Activated CD4-positive, alpha-beta T cell treated with anti-CD3 and anti-CD28 coated beads, Interleukin-2, amount 10 ng/mL, durations not matched to agents 7 days and 5 days (primary cell): Measurements from ENCODE around the gene ELK3. TPM values are rescaled to one million over a fixed set of nuclear protein-coding genes. Genes with fewer than 3 reads are reported as not detected.

Source experiments
- CTCF ChIA-PET: fragments of 350-600 bp; sonication (Branson Sonifier 250); formaldehyde crosslinking; loops from one replicate; lab custom pipeline; 2021; ENCODE audit warnings: antibody characterized with exemption; lab: Charles Lee
- POLR2A ChIA-PET: fragments of 350-600 bp; sonication (Branson Sonifier 250); formaldehyde crosslinking; loops from one replicate; lab custom pipeline; 2021; ENCODE audit warnings: antibody characterized with exemption; lab: Charles Lee
- DNase-seq: peaks from one replicate; pipeline ENCODE4 v3.0.0-alpha.2; 2020
- H3K27ac Mint-ChIP-seq: one replicate; pipeline ENCODE4 v1.8.0; 2021; ENCODE audit warnings: mild to moderate bottlenecking, moderate library complexity, mixed read lengths
- H3K27me3 Mint-ChIP-seq: one replicate; pipeline ENCODE4 v1.8.0; 2021; ENCODE audit warnings: mixed read lengths
- H3K36me3 Mint-ChIP-seq: one replicate; pipeline ENCODE4 v1.8.0; 2021; ENCODE audit warnings: low read depth, mixed read lengths
- H3K4me1 Mint-ChIP-seq: one replicate; pipeline ENCODE4 v1.8.0; 2021; ENCODE audit warnings: mixed read lengths
- H3K4me3 Mint-ChIP-seq: one replicate; pipeline ENCODE4 v1.8.0; 2021; ENCODE audit warnings: mild to moderate bottlenecking, moderate library complexity, mixed read lengths
- H3K9me3 Mint-ChIP-seq: one replicate; pipeline ENCODE4 v1.8.0; 2021; ENCODE audit warnings: mixed read lengths
- total RNA-seq, 2 experiments: library from RNA; stranded (reverse); gene quantifications; one replicate each; pipeline ENCODE4 v1.2.3, GENCODE V29; 2021

Gene ELK3
- total RNA-seq, 2 experiments from 2014 or later, result 27.3 to 33.9 TPM

- peaks cover 34% of the 10 kb centered on the region for H3K36me3 Mint-ChIP-seq
- H3K9me3 Mint-ChIP-seq, result no peaks in the 10 kb centered on the region
- no peak overlapping the region for H3K27ac Mint-ChIP-seq
- DNase-seq, result no peak
- H3K27me3 Mint-ChIP-seq, result no peaks in the 10 kb centered on the region
- ChIA-PET POLR2A (no interaction called here), CTCF (interaction anchor here (1.0 to 3.1 kb wide), 5 partner anchors 11 to 53 kb away, joined by 3 to 9 read pairs (median 5); no protein-coding TSS in a partner anchor)
- H3K4me3 Mint-ChIP-seq, result no peak overlapping the region
- H3K4me1 Mint-ChIP-seq, result peaks cover 3% of the 10 kb centered on the region
Measured at GRCh38 chr12:96257550-96258103, 63.5 kb downstream of the ELK3 start.

GRCh38 chr12:96258104-96258961, 64.2 kb downstream of the ELK3 start:
- DNase-seq, result peak; percentile 35
- ChIA-PET POLR2A (no interaction called here), CTCF (interaction anchor here (1.0 to 3.1 kb wide), 5 partner anchors 10 to 54 kb away, joined by 3 to 9 read pairs (median 5); no protein-coding TSS in a partner anchor)
- no peaks in the 10 kb centered on the region for H3K9me3 Mint-ChIP-seq
- peaks cover 35% of the 10 kb centered on the region for H3K36me3 Mint-ChIP-seq
- peaks cover 3% of the 10 kb centered on the region for H3K4me1 Mint-ChIP-seq
- H3K4me3 Mint-ChIP-seq, result no peak overlapping the region
- no peaks in the 10 kb centered on the region for H3K27me3 Mint-ChIP-seq
- no peak overlapping the region for H3K27ac Mint-ChIP-seq

- Mint-ChIP-seq H3K27me3 (no peaks in the 10 kb centered on the region), H3K9me3 (no peaks in the 10 kb centered on the region), H3K36me3 (peaks cover 42% of the 10 kb centered on the region), H3K27ac (no peak overlapping the region), H3K4me3 (no peak overlapping the region), H3K4me1 (peaks cover 3% of the 10 kb centered on the region)
- DNase-seq, result no peak
- ChIA-PET POLR2A (no interaction called here), CTCF (interaction anchor here (0.8 to 2.0 kb wide), 3 partner anchors 8 to 140 kb away, joined by 3 to 6 read pairs (median 3); partner anchors contain the start of gene CDK17)
Measured at GRCh38 chr12:96260231-96260630, 66.1 kb downstream of the ELK3 start.

GRCh38 chr12:96260644-96261043, 66.5 kb downstream of the ELK3 start:
- no peaks in the 10 kb centered on the region for H3K27me3 Mint-ChIP-seq
- ChIA-PET POLR2A (no interaction called here), CTCF (interaction anchor here (1.0 to 2.0 kb wide), 3 partner anchors 8 to 139 kb away, joined by 3 to 6 read pairs (median 4); partner anchors contain the start of gene CDK17)
- peaks cover 44% of the 10 kb centered on the region for H3K36me3 Mint-ChIP-seq
- H3K9me3 Mint-ChIP-seq, result no peaks in the 10 kb centered on the region
- H3K4me1 Mint-ChIP-seq, result peaks cover 3% of the 10 kb centered on the region
- DNase-seq, result no peak
- H3K4me3 Mint-ChIP-seq, result no peak overlapping the region
- peak overlapping the region; percentile 71 for H3K27ac Mint-ChIP-seq

- H3K27me3 Mint-ChIP-seq, result no peaks in the 10 kb centered on the region
- no peak for DNase-seq
- no peak overlapping the region for H3K4me3 Mint-ChIP-seq
- no peak overlapping the region for H3K27ac Mint-ChIP-seq
- peaks cover 46% of the 10 kb centered on the region for H3K36me3 Mint-ChIP-seq
- ChIA-PET CTCF (interaction anchor here (1.0 to 2.0 kb wide), 3 partner anchors 9 to 139 kb away, joined by 3 to 6 read pairs (median 4); partner anchors contain the start of gene CDK17), POLR2A (no interaction called here)
- no peaks in the 10 kb centered on the region for H3K9me3 Mint-ChIP-seq
- H3K4me1 Mint-ChIP-seq, result peaks cover 3% of the 10 kb centered on the region
Measured at GRCh38 chr12:96261557-96261956, 67.4 kb downstream of the ELK3 start.

GRCh38 chr12:96263449-96263902, 69.3 kb downstream of the ELK3 start:
- POLR2A ChIA-PET, result no interaction called here

GRCh38 chr12:96265400-96265799, 71.2 kb downstream of the ELK3 start:
- ChIA-PET CTCF (interaction anchor here (0.6 kb wide), 1 partner anchor 18 kb away, joined by 6 read pairs; no protein-coding TSS in a partner anchor), POLR2A (no interaction called here)
- DNase-seq, result no peak
- Mint-ChIP-seq H3K36me3 (peaks cover 64% of the 10 kb centered on the region), H3K27me3 (no peaks in the 10 kb centered on the region), H3K4me1 (peaks cover 10% of the 10 kb centered on the region), H3K27ac (no peak overlapping the region), H3K9me3 (no peaks in the 10 kb centered on the region), H3K4me3 (no peak overlapping the region)

More at GRCh38 chr12:96263449-96263902, 69.3 kb downstream of the ELK3 start:
- peaks cover 58% of the 10 kb centered on the region for H3K36me3 Mint-ChIP-seq
- H3K4me1 Mint-ChIP-seq, result peaks cover 7% of the 10 kb centered on the region
- H3K27me3 Mint-ChIP-seq, result no peaks in the 10 kb centered on the region
- no peaks in the 10 kb centered on the region for H3K9me3 Mint-ChIP-seq
- DNase-seq, result no peak
- H3K4me3 Mint-ChIP-seq, result no peak overlapping the region
- CTCF ChIA-PET, result interaction anchor here (0.6 to 0.7 kb wide), 2 partner anchors 20 to 126 kb away, joined by 3 to 4 read pairs; no protein-coding TSS in a partner anchor
- H3K27ac Mint-ChIP-seq, result no peak overlapping the region

- no peaks in the 10 kb centered on the region for H3K27me3 Mint-ChIP-seq
- H3K4me1 Mint-ChIP-seq, result peaks cover 10% of the 10 kb centered on the region
- no peak overlapping the region for H3K27ac Mint-ChIP-seq
- no peak overlapping the region for H3K4me3 Mint-ChIP-seq
- no peaks in the 10 kb centered on the region for H3K9me3 Mint-ChIP-seq
- peaks cover 63% of the 10 kb centered on the region for H3K36me3 Mint-ChIP-seq
- POLR2A ChIA-PET, result no interaction called here
- CTCF ChIA-PET, result interaction anchor here (0.6 kb wide), 1 partner anchor 17 kb away, joined by 6 read pairs; no protein-coding TSS in a partner anchor
- no peak for DNase-seq
Measured at GRCh38 chr12:96265836-96266235, 71.7 kb downstream of the ELK3 start.

GRCh38 chr12:96266238-96266637, 72.1 kb downstream of the ELK3 start:
- H3K27ac Mint-ChIP-seq, result no peak overlapping the region
- H3K4me1 Mint-ChIP-seq, result peaks cover 7% of the 10 kb centered on the region
- H3K9me3 Mint-ChIP-seq, result no peaks in the 10 kb centered on the region
- no peak overlapping the region for H3K4me3 Mint-ChIP-seq
- CTCF ChIA-PET, result no interaction called here
- POLR2A ChIA-PET, result no interaction called here
- peaks cover 63% of the 10 kb centered on the region for H3K36me3 Mint-ChIP-seq
- no peaks in the 10 kb centered on the region for H3K27me3 Mint-ChIP-seq
- no peak for DNase-seq

- Mint-ChIP-seq H3K4me1 (peaks cover 10% of the 10 kb centered on the region), H3K9me3 (no peaks in the 10 kb centered on the region), H3K27ac (no peak overlapping the region), H3K27me3 (no peaks in the 10 kb centered on the region), H3K36me3 (peaks cover 71% of the 10 kb centered on the region), H3K4me3 (no peak overlapping the region)
- no peak for DNase-seq
- ChIA-PET POLR2A (no interaction called here), CTCF (interaction anchor here (1.6 kb wide), 1 partner anchor 10 kb away, joined by 5 read pairs; no protein-coding TSS in a partner anchor)
Measured at GRCh38 chr12:96271469-96272199, 77.5 kb downstream of the ELK3 start.

- no peaks in the 10 kb centered on the region for H3K9me3 Mint-ChIP-seq
- no peak overlapping the region for H3K27ac Mint-ChIP-seq
- POLR2A ChIA-PET, result no interaction called here
- peaks cover 61% of the 10 kb centered on the region for H3K36me3 Mint-ChIP-seq
- no peak overlapping the region for H3K4me3 Mint-ChIP-seq
- no peak for DNase-seq
- H3K27me3 Mint-ChIP-seq, result no peaks in the 10 kb centered on the region
- CTCF ChIA-PET, result no interaction called here
- peaks cover 6% of the 10 kb centered on the region for H3K4me1 Mint-ChIP-seq
Measured at GRCh38 chr12:96274331-96274730, 80.2 kb downstream of the ELK3 start.

GRCh38 chr12:96285158-96285557, 91.0 kb downstream of the ELK3 start:
- H3K27ac Mint-ChIP-seq, result no peak overlapping the region
- ChIA-PET CTCF (no interaction called here), POLR2A (no interaction called here)
- no peak overlapping the region for H3K4me3 Mint-ChIP-seq
- H3K9me3 Mint-ChIP-seq, result no peaks in the 10 kb centered on the region
- peaks cover 18% of the 10 kb centered on the region for H3K4me1 Mint-ChIP-seq
- peaks cover 65% of the 10 kb centered on the region for H3K36me3 Mint-ChIP-seq
- H3K27me3 Mint-ChIP-seq, result no peaks in the 10 kb centered on the region
- no peak for DNase-seq
